B cell (primary cell): ENCODE results near the gene NPFFR1. TPM values are rescaled to one million over a fixed set of nuclear protein-coding genes. Genes with fewer than 3 reads are reported as not detected.

Source experiments
- ATAC-seq: fragments of 200-7000 bp; cut with Tn5 transposase; one replicate; pipeline ENCODE4 v1.10.0; 2021; ENCODE audit warnings: low read depth, mild to moderate bottlenecking, moderate number of reproducible peaks, moderate library complexity
- CTCF ChIA-PET: fragments of 350-600 bp; sonication (Branson Sonifier 250); formaldehyde crosslinking; loops from one replicate; lab custom pipeline; 2021; ENCODE audit warnings: antibody characterized with exemption, inconsistent platforms; lab: Charles Lee
- POLR2A ChIA-PET: fragments of 350-600 bp; sonication (Branson Sonifier 250); formaldehyde crosslinking; loops from one replicate; lab custom pipeline; 2021; ENCODE audit warnings: antibody characterized with exemption; lab: Charles Lee
- DNase-seq: peaks from one replicate; pipeline ENCODE4 v3.0.0; 2013
- H2AFZ ChIP-seq: 2 replicates; pipeline ENCODE4 v1.6.1; 2012; ENCODE audit warnings: mild to moderate bottlenecking, low read depth, low read length; ENCODE audit not compliant: insufficient read depth, poor library complexity, severe bottlenecking
- H3K27ac ChIP-seq, 2 donors: 1 replicate in 1 of 2; 2 replicates in 1 of 2; pipeline ENCODE4 v1.5.1; 2012 to 2013; ENCODE audit warnings: low read length in 2 of 2, mild to moderate bottlenecking in 2 of 2, moderate library complexity in 1 of 2
- H3K27me3 ChIP-seq, 4 experiments: fragments of 200-600 bp in 1 of 4; sonication (generic) in 1 of 4; replicated peaks in 1 of 4; 1 replicate in 2 of 4; 2 replicates in 2 of 4; pipeline versions ENCODE4 v1.6.1 to v1.7.0; 2013 to 2016; ENCODE audit warnings: low read length in 3 of 4, mild to moderate bottlenecking in 2 of 4, mixed read lengths in 1 of 4, moderate library complexity in 1 of 4; ENCODE audit not compliant: insufficient read depth in 4 of 4, control insufficient read depth in 3 of 4; ENCODE audit errors: control extremely low read depth in 1 of 4
- H3K36me3 ChIP-seq, 2 experiments: replicated peaks in 1 of 2; 1 replicate in 1 of 2; 2 replicates in 1 of 2; pipeline versions ENCODE4 v1.6.1 to v1.7.1; 2013; ENCODE audit warnings: low read length in 1 of 2; ENCODE audit not compliant: insufficient read depth in 2 of 2, control insufficient read depth in 1 of 2; ENCODE audit errors: control extremely low read depth in 1 of 2, extremely low read depth in 1 of 2
- H3K4me1 ChIP-seq, 2 donors: fragments of 200-600 bp in 1 of 2; sonication (generic) in 1 of 2; 1 replicate in 1 of 2; 2 replicates in 1 of 2; pipeline versions ENCODE4 v1.5.1 to v1.6.1; 2013 to 2017; ENCODE audit warnings: low read length in 2 of 2; ENCODE audit not compliant: control insufficient read depth in 2 of 2, insufficient read depth in 2 of 2
- H3K4me2 ChIP-seq: replicated peaks from 2 replicates; pipeline ENCODE3; 2012; ENCODE audit warnings: mild to moderate bottlenecking, low read depth, low read length; ENCODE audit not compliant: poor library complexity, severe bottlenecking
- H3K4me3 ChIP-seq, 5 experiments: fragments of 200-600 bp in 1 of 5; sonication (generic) in 1 of 5; 1 replicate in 3 of 5; 2 replicates in 2 of 5; pipeline versions ENCODE4 v1.5.1 to v1.7.0; 2011 to 2016; ENCODE audit warnings: low read length in 4 of 5, mild to moderate bottlenecking in 4 of 5, low read depth in 2 of 5, control low read depth in 1 of 5, moderate library complexity in 1 of 5; ENCODE audit not compliant: insufficient read depth in 1 of 5; ENCODE audit errors: control extremely low read depth in 1 of 5, extremely low read depth in 1 of 5
- H3K79me2 ChIP-seq: fragments of 200-600 bp; sonication (generic); one replicate; pipeline ENCODE4 v1.6.0; 2016; ENCODE audit warnings: low read length; ENCODE audit not compliant: control insufficient read depth, insufficient read depth
- H3K9ac ChIP-seq: fragments of 200-600 bp; sonication (generic); 2 replicates; pipeline ENCODE4 v1.6.1; 2017; ENCODE audit warnings: mild to moderate bottlenecking, low read length, moderate library complexity
- H3K9me3 ChIP-seq, 3 donors: one replicate each; pipeline versions ENCODE4 v1.6.1 to v1.7.1; 2013; ENCODE audit warnings: low read length in 2 of 3; ENCODE audit not compliant: control insufficient read depth in 2 of 3, insufficient read depth in 1 of 3; ENCODE audit errors: control extremely low read depth in 1 of 3
- H4K20me1 ChIP-seq: 2 replicates; pipeline ENCODE4 v1.6.0; 2012; ENCODE audit warnings: mild to moderate bottlenecking, low read length; ENCODE audit not compliant: insufficient read depth, control insufficient read depth, poor library complexity, severe bottlenecking
- H3K27ac Mint-ChIP-seq: one replicate; pipeline ENCODE4 v1.8.0; 2021; ENCODE audit warnings: mixed read lengths
- H3K27me3 Mint-ChIP-seq: one replicate; pipeline ENCODE4 v1.8.0; 2021; ENCODE audit warnings: mixed read lengths
- H3K4me1 Mint-ChIP-seq: one replicate; pipeline ENCODE4 v1.8.0; 2021; ENCODE audit warnings: mixed read lengths
- H3K4me3 Mint-ChIP-seq: one replicate; pipeline ENCODE4 v1.8.0; 2021; ENCODE audit warnings: mixed read lengths
- H3K9me3 Mint-ChIP-seq: one replicate; pipeline ENCODE4 v1.8.0; 2022; ENCODE audit warnings: mixed read lengths; ENCODE audit not compliant: insufficient read depth
- CTCF ChIP-seq: fragments of 200-600 bp; IDR thresholded peaks from one replicate; pipeline ENCODE4 v1.8.0; 2022; ENCODE audit warnings: antibody characterized with exemption, mild to moderate bottlenecking
- EZH2 ChIP-seq: IDR thresholded peaks from 2 replicates; pipeline ENCODE4 v1.6.1; 2012; ENCODE audit warnings: borderline replicate concordance, low read depth, mild to moderate bottlenecking, moderate library complexity, low read length; ENCODE audit not compliant: insufficient read depth, poor library complexity, severe bottlenecking
- WGBS: methylation state at CpG from one replicate; pipeline ENCODE4 v1.1.5; 2013; ENCODE audit warnings: missing lambda C conversion rate; ENCODE audit not compliant: insufficient coverage; 5-methylcytosine and 5-hydroxymethylcytosine counted together
- intact Hi-C: fragments of 100-400 bp; cut with micrococcal nuclease; formaldehyde crosslinking; loops from one replicate; pipeline ENCODE4 v1.10.0; 2022
- polyA plus RNA-seq: library from polyadenylated mRNA; depleted of rRNA; stranded (reverse); fragments of >200 nt; gene quantifications from 2 replicates; pipeline ENCODE4 v1.2.3, GENCODE V29; 2012
- total RNA-seq, 2 donors: library from RNA; stranded (reverse); fragments of 120-200 nt in 1 of 2; gene quantifications; 1 replicate in 1 of 2; 2 replicates in 1 of 2; pipeline versions ENCODE4 v1.2.3 to v1.2.4, GENCODE V29; 2013 to 2022

The NPFFR1 gene
- total and polyA plus RNA-seq, 2 donors (not counting 1 experiment from before 2014, with no cell fraction given) = not detected

GRCh38 chr10:70309661-70310060 is 25.9 kb upstream of the NPFFR1 start:
- peaks cover 0 to 2% (median 0%) of the 10 kb centered on the region in 4 experiments for H3K27me3 ChIP-seq
- H3K27ac ChIP-seq = no peak overlapping the region
- Mint-ChIP-seq H3K4me1 (peaks cover 13% of the 10 kb centered on the region), H3K27me3 (no peaks in the 10 kb centered on the region), H3K4me3 (no peak overlapping the region), H3K27ac (no peak overlapping the region), H3K9me3 (no peaks in the 10 kb centered on the region)
- no peaks in the 10 kb centered on the region for H3K36me3 ChIP-seq
- ATAC-seq = no peak
- no peak for DNase-seq
- H3K79me2 ChIP-seq = no peaks in the 10 kb centered on the region
- intact Hi-C loops = no loop called here
- ChIA-PET POLR2A (no interaction called here), CTCF (interaction anchor here (1.4 kb wide), 1 partner anchor 88 kb away, joined by 4 read pairs; no protein-coding TSS in a partner anchor)
- 96% methylated on average over 6 of the region's 7 CpGs for WGBS
- no peaks in the 10 kb centered on the region for H4K20me1 ChIP-seq
- no peak overlapping the region for H3K4me2 ChIP-seq
- no peak for TF ChIP-seq EZH2
- TF ChIP-seq CTCF = no peak
- no peak overlapping the region for H2AFZ ChIP-seq
- no peak overlapping the region for H3K9ac ChIP-seq
- peaks cover 9 to 16% of the 10 kb centered on the region in 2 donors for H3K4me1 ChIP-seq
- no peaks in the 10 kb centered on the region for H3K9me3 ChIP-seq
- H3K4me3 ChIP-seq = no peak overlapping the region

- Histone ChIP-seq H4K20me1 (no peaks in the 10 kb centered on the region), H3K36me3 (no peaks in the 10 kb centered on the region), H3K9ac (no peak overlapping the region), H3K4me2 (no peak overlapping the region), H3K79me2 (no peaks in the 10 kb centered on the region), H2AFZ (no peak overlapping the region), H3K4me3 (no peak overlapping the region), H3K9me3 (no peaks in the 10 kb centered on the region), H3K27me3 (peaks cover 0 to 2% (median 0%) of the 10 kb centered on the region in 4 experiments), H3K4me1 (peaks cover 9 to 16% of the 10 kb centered on the region in 2 donors), H3K27ac (no peak overlapping the region)
- ChIA-PET POLR2A (no interaction called here), CTCF (no interaction called here)
- no peaks in the 10 kb centered on the region for H3K9me3 Mint-ChIP-seq
- no peaks in the 10 kb centered on the region for H3K27me3 Mint-ChIP-seq
- ATAC-seq (no peak), DNase-seq (no peak)
- WGBS = 95% methylated on average over 16 of the region's 19 CpGs
- H3K27ac Mint-ChIP-seq = peak overlapping the region; percentile 56
- TF ChIP-seq EZH2 (no peak), CTCF (no peak)
- H3K4me3 Mint-ChIP-seq = no peak overlapping the region
- intact Hi-C loops = no loop called here
- peaks cover 13% of the 10 kb centered on the region for H3K4me1 Mint-ChIP-seq
Measured at GRCh38 chr10:70308121-70309060, 24.6 kb upstream of the NPFFR1 start.
